Ovary (tissue), 9 donors: Measurements from ENCODE around the gene PNRC2. TPM values are rescaled to one million over a fixed set of nuclear protein-coding genes. Genes with fewer than 3 reads are reported as not detected.

Experiments
- DNase-seq, 5 donors: peaks; one replicate each; pipeline ENCODE4 v3.0.0-alpha.2; 2019 to 2020
- H3K27ac ChIP-seq, 2 donors: fragments of 200-600 bp; one replicate each; pipeline versions ENCODE4 v1.5.1 to v1.8.0; 2019 to 2022
- H3K27me3 ChIP-seq: fragments of 200-600 bp; one replicate; pipeline ENCODE4 v1.8.0; 2022
- H3K36me3 ChIP-seq: fragments of 200-600 bp; sonication (generic); one replicate; pipeline ENCODE4 v1.5.1; 2019
- H3K4me1 ChIP-seq: one replicate; pipeline ENCODE4 v1.8.1; 2013; ENCODE audit warnings: mild to moderate bottlenecking, moderate library complexity; ENCODE audit not compliant: insufficient read depth
- H3K4me3 ChIP-seq: fragments of 200-600 bp; sonication (generic); one replicate; pipeline ENCODE4 v1.5.1; 2017
- H3K9me3 ChIP-seq, 2 donors: fragments of 200-600 bp in 1 of 2; sonication (generic) in 1 of 2; one replicate each; pipeline versions ENCODE4 v1.5.1 to v1.8.1; 2013 to 2019; ENCODE audit warnings: mild to moderate bottlenecking in 1 of 2, moderate library complexity in 1 of 2
- EP300 ChIP-seq: sonication (generic); formaldehyde crosslinking; IDR thresholded peaks from one replicate; pipeline ENCODE4 v1.6.1; 2017; ENCODE audit warnings: antibody characterized with exemption
- POLR2A ChIP-seq: fragments of 450-650 bp; IDR thresholded peaks from one replicate; pipeline ENCODE4 v1.6.1; 2017; ENCODE audit warnings: antibody characterized with exemption, mild to moderate bottlenecking, moderate library complexity
- WGBS, 3 donors: extraction: QIAGEN DNeasy Blood & Tissue Kit in 1 of 3; methylation state at CpG; one replicate each; pipeline versions ENCODE4 v1.1.5 to v1.1.7; 2013 to 2017; 5-methylcytosine and 5-hydroxymethylcytosine counted together
- intact Hi-C, 4 donors: fragments of 100-400 bp; cut with DNase I; formaldehyde crosslinking; loops; one replicate each; pipeline versions ENCODE4 v1.11.0 to v1.15.1; 2022 to 2023
- polyA plus RNA-seq, 2 donors: library from polyadenylated mRNA; stranded (reverse); fragments of 200-250 nt in 1 of 2; fragments of 350-450 nt in 1 of 2; fragmentation: Illumina TruSeq in 1 of 2; extraction: RNeasy Lipid Tissue Mini Kit (QIAGEN cat#74804) in 1 of 2; gene quantifications; one replicate each; pipeline ENCODE4 v1.2.3, GENCODE V29; 2013 to 2014
- total RNA-seq, 7 donors: library from RNA; depleted of rRNA in 2 of 7; stranded (reverse); fragments of >200 nt in 2 of 7; fragmentation: NEBNext Ultra II Directional in 3 of 7; extraction: Animal tissue kit (Norgen Biotek cat#: 25700) in 3 of 7; gene quantifications; one replicate each; pipeline versions ENCODE4 v1.1.0 to v1.2.4, GENCODE V29; 2016 to 2023
- TF ChIP-seq, protein P1 (sequence below), 3 donors: fragments of 450-650 bp in 2 of 3; fragments of 200-600 bp in 1 of 3; IDR thresholded peaks; one replicate each; pipeline versions ENCODE4 v1.5.1 to v1.8.0; 2016 to 2022; ENCODE audit warnings: antibody characterized with exemption in 3 of 3, mild to moderate bottlenecking in 1 of 3
- donor health status: DM: no; HTN: no; CAD: no; lungs with moderate emphysema.
- donor health status: DM: no; HTN: no; CAD: no.
- donor health status: Bipolar disorder and iron deficiency.
- donor health status: DM: yes; HTN: yes; CAD: no.
- donor health status: DM: no; HTN: no; CAD: no.
- donor health status: DM: yes; HTN: yes; CAD: no.

Gene PNRC2
- total and polyA plus RNA-seq, 9 donors = 72.5 to 121 (median 99.0) TPM

DNA sequence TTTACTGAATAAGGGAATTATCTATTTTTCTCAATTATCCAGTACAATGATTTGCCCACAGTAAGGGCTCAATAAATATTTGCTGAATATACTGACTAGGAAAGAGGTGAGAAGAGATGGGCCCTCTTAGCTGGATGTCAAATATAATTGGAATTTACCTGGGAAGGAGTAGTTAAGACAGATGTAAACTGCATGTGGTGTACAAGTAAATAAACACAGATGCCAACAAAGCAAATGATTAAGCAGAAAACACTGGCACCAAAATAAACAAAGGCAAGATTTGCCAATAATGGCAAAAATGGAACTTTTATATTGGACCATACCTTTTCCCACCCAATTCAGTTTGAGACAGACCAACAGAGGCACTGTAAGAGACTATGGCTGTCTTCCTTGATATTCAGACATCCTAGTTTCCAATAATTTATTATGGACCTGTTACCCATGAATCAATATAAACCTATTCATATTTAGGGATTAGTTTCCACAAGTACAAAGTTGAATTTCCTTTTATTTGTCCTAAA, 7.4 kb downstream of the PNRC2 start:
- intact Hi-C loops = no loop called here
- no peaks in the 10 kb centered on the region for H3K9me3 ChIP-seq
- no peaks in the 10 kb centered on the region for H3K4me1 ChIP-seq
- TF ChIP-seq, protein P1, sequence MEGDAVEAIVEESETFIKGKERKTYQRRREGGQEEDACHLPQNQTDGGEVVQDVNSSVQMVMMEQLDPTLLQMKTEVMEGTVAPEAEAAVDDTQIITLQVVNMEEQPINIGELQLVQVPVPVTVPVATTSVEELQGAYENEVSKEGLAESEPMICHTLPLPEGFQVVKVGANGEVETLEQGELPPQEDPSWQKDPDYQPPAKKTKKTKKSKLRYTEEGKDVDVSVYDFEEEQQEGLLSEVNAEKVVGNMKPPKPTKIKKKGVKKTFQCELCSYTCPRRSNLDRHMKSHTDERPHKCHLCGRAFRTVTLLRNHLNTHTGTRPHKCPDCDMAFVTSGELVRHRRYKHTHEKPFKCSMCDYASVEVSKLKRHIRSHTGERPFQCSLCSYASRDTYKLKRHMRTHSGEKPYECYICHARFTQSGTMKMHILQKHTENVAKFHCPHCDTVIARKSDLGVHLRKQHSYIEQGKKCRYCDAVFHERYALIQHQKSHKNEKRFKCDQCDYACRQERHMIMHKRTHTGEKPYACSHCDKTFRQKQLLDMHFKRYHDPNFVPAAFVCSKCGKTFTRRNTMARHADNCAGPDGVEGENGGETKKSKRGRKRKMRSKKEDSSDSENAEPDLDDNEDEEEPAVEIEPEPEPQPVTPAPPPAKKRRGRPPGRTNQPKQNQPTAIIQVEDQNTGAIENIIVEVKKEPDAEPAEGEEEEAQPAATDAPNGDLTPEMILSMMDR (IDR thresholded peaks at IDR 0.05) = no peak
- TF ChIP-seq POLR2A = no peak
- no peak for TF ChIP-seq EP300
- no peaks in the 10 kb centered on the region for H3K27me3 ChIP-seq
- H3K36me3 ChIP-seq = no peaks in the 10 kb centered on the region
- H3K4me3 ChIP-seq = no peak overlapping the region
- no peak for DNase-seq
- H3K27ac ChIP-seq = no peak overlapping the region

GRCh38 chr1:23967871-23968270, 8.2 kb downstream of the PNRC2 start:
- WGBS, 3 donors = 69 to 73% (median 71%) methylated on average over 2 of the region's 2 CpGs
- no peak overlapping the region for H3K4me3 ChIP-seq
- H3K9me3 ChIP-seq = no peaks in the 10 kb centered on the region
- no peak for TF ChIP-seq EP300
- TF ChIP-seq, protein P1 (IDR thresholded peaks at IDR 0.05) = no peak
- no peak for TF ChIP-seq POLR2A
- H3K27me3 ChIP-seq = no peaks in the 10 kb centered on the region
- no peaks in the 10 kb centered on the region for H3K4me1 ChIP-seq
- no peak overlapping the region for H3K27ac ChIP-seq
- intact Hi-C loops = no loop called here
- H3K36me3 ChIP-seq = no peaks in the 10 kb centered on the region
- no peak for DNase-seq

GRCh38 chr1:23977187-23977853, 17.7 kb downstream of the PNRC2 start:
- Histone ChIP-seq H3K27ac (no peak overlapping the region), H3K4me1 (peaks cover 18% of the 10 kb centered on the region), H3K4me3 (no peak overlapping the region), H3K9me3 (no peaks in the 10 kb centered on the region), H3K36me3 (no peaks in the 10 kb centered on the region), H3K27me3 (no peaks in the 10 kb centered on the region)
- 50 to 52% (median 51%) methylated on average over 4 of the region's 4 CpGs for WGBS, 3 donors
- intact Hi-C loops = loop anchor here in 1 of 4 donors (10.0 kb wide), 1 partner anchor 47 kb away; no protein-coding TSS in a partner anchor
- DNase-seq = no peak
- TF ChIP-seq POLR2A = no peak
- no peak for TF ChIP-seq EP300
- TF ChIP-seq, protein P1 (IDR thresholded peaks at IDR 0.05) = no peak

- Histone ChIP-seq H3K36me3 (no peaks in the 10 kb centered on the region), H3K4me3 (no peak overlapping the region), H3K9me3 (no peaks in the 10 kb centered on the region), H3K27me3 (no peaks in the 10 kb centered on the region), H3K27ac (no peak overlapping the region), H3K4me1 (peaks cover 18% of the 10 kb centered on the region)
- DNase-seq = no peak
- 41 to 45% (median 44%) methylated on average over 1 of the region's 1 CpG for WGBS, 3 donors
- TF ChIP-seq EP300 (no peak), POLR2A (no peak)
- TF ChIP-seq, protein P1 (IDR thresholded peaks at IDR 0.05) = no peak
- intact Hi-C loops = loop anchor here in 1 of 4 donors (10.0 kb wide), 1 partner anchor 47 kb away; no protein-coding TSS in a partner anchor
These were observed 18.2 kb downstream of the PNRC2 start for GRCh38 chr1:23977854-23978191.
